NCI-H2171 treated with DMSO at 0.1 percent for 48 hours (cell line): Measurements from ENCODE around the gene BCAP31.
"Not testable (repeated sequence)": the region's sequence is repeated elsewhere in the genome, so short reads cannot be mapped to it uniquely, and the experiment has no call there.

Source experiments
- DNase-seq: peaks from one replicate; lab custom pipeline; 2025; lab: John Stamatoyannopoulos, UW

Gene BCAP31

GRCh38 chrX:153694687-153695270 lies 29.4 kb downstream of the BCAP31 start:
- no peak for DNase-seq

DNA sequence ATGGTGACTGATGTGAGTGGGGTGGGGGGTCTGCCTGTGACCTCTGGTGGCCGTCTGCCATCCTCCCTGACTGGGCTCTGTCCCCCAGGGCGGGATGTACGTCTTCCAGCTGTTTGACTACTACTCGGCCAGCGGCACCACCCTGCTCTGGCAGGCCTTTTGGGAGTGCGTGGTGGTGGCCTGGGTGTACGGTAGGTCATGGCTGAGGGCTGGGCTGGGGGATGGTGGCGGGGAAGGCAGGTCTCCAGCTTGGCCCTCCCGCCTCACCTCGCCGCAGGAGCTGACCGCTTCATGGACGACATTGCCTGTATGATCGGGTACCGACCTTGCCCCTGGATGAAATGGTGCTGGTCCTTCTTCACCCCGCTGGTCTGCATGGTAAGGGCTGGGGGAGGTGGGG lies 29.9 kb downstream of the BCAP31 start:
- DNase-seq: not testable (repeated sequence)

DNA sequence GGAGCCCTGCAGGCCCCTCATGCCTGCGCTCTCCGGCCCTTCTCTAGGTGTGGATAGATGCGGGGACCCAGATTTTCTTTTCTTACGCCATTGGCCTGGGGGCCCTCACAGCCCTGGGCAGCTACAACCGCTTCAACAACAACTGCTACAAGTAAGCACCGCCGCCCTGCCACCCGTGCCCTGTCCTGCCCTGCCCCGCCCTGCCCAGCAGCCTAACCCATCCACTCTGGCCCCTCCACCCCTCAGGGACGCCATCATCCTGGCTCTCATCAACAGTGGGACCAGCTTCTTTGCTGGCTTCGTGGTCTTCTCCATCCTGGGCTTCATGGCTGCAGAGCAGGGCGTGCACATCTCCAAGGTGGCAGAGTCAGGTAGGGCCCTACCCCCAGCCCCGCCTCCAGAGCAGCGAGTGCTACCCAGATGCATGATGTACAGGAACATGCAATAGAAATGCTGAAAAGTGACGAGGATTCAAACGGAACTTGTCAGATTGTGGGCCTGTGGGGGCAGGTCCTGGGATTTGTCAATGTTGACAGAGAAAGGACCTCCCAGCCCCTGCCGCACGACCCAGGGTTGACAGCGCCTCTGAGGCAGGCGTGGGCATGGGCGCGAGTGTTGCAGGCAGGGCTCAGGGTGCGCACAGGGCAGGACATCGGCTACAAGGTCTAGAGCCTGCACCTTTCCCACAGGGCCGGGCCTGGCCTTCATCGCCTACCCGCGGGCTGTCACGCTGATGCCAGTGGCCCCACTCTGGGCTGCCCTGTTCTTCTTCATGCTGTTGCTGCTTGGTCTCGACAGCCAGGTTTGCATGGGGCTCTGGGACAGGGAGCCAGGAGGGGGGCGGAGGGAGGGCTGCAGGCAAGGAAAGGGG lies 30.7 kb downstream of the BCAP31 start:
- no peak for DNase-seq

DNA sequence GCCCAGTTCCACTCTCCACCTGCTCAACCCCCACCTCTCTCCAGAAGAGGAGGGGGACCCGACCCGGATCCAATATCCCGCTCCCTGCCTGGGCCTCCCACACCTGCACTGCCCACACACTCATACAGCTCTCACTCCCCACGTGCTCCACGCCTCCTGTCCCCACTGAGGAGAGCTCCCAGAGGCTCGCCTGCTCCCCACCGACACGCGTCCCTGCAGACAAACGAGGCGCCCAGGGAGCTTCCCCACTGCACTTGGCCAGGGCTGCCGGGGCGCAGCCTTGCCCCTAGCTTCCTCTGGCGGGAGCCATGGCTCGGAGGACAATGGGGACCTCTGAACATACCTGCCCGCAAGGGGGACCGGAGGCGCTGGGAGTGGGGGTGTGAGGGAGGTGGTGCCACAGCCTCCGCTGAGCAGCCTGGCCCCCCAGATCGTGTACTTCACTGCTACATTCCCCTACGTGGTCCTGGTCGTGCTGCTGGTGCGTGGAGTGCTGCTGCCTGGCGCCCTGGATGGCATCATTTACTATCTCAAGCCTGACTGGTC lies 31.5 kb downstream of the BCAP31 start:
- peak; percentile 64 for DNase-seq

GRCh38 chrX:153692003-153692402 lies 32.2 kb downstream of the BCAP31 start:
- no peak for DNase-seq

- not testable (repeated sequence) for DNase-seq
Measured at GRCh38 chrX:153691032-153691827, 33.0 kb downstream of the BCAP31 start.

GRCh38 chrX:153690466-153690865 lies 33.7 kb downstream of the BCAP31 start:
- DNase-seq: no peak

- DNase-seq: no peak
Measured at GRCh38 chrX:153689654-153690465, 34.3 kb downstream of the BCAP31 start.

DNA sequence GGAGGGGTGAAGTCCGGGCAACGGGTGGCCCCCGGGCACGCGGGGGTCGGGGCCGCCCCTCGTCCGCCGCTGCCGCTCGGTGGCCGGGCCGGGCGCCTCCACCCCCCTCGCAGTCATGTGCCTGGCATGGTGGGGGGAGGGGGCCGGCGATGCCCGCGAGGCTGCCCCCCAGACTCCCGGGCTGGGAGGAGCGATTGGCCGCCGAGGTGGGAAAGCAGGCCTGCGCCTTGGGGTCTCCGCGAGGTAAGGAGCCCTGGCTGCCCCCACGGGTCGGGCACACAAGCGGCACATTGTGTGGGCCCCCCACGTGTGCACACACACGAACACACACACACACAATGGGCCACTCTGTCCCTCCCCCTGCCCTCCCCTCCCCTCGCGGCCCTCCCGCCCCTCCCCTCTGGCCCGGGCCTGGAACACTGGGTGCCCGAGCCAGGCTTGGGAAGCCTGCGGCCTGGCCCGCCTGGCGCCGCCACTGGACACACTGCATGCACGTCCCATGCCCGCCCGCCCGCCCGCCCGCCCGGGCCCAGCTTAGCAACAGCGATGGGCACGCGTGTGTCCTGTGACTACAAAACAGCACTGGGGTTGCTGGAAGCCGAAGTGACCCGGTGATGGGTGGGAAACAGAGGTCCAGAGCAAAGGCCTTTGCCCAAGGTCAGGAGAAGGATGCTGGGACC lies 35.1 kb downstream of the BCAP31 start:
- DNase-seq: no peak

- DNase-seq: no peak
Measured at GRCh38 chrX:153688506-153688905, 35.7 kb downstream of the BCAP31 start.

GRCh38 chrX:153688071-153688470 lies 36.1 kb downstream of the BCAP31 start:
- no peak for DNase-seq

GRCh38 chrX:153687121-153688039 lies 36.8 kb downstream of the BCAP31 start, which contains the start of gene SLC6A8:
Gene SLC6A8, plus strand, starts transcription at chrX:153687926. Its CDS starts 649 bp downstream, at chrX:153688575.
- DNase-seq: peak; percentile 50

- DNase-seq: no peak
Measured at GRCh38 chrX:153686711-153687110, 37.5 kb downstream of the BCAP31 start.

DNA sequence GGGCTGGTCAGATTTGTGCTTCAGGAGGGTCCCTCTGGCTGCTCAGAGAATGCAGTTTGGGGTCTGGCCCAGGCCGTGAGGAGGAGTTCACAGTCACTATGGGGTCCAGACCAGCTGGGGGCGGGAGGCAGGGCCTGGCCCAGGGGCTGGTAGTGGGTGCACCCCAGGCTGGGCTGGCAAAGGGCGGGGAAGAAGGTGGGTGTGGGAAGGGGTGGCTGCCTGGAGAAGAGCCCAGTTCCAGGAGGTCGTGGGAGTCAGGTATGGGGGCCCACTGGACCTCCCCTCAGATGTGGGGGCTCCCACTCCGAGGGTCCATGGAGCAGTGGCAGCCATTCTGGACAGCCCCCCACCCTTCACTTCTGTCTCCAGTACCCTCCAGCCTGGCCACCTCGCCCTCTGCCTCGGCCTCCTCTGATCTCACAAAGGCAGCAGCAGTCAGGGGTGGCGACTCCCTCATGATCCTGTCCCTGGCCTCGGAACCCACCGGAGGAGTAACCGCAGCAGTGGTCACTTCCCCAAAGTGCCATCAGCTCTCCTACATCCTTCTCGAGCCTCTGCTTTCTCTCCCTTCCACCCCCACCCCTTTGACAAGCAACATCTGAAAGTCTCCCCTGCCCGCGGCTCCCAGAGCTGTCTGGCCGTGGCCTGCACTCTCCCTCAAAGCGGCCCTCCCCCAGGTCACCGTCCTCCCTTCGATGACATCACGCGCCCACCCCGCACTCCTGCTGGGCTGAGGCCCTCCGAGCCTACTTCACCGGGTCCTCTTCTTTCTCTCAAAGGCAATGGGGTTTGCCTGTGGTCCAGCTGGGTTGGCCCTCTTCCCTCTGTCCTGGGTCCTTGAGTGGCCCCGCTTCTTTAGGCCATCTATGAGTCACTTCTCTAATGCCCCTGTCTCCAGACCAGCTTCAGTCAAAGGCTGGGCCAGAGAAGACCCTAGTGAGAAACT lies 38.2 kb downstream of the BCAP31 start:
- no peak for DNase-seq

- DNase-seq: no peak
Measured at GRCh38 chrX:153685156-153685536, 39.0 kb downstream of the BCAP31 start.

DNA sequence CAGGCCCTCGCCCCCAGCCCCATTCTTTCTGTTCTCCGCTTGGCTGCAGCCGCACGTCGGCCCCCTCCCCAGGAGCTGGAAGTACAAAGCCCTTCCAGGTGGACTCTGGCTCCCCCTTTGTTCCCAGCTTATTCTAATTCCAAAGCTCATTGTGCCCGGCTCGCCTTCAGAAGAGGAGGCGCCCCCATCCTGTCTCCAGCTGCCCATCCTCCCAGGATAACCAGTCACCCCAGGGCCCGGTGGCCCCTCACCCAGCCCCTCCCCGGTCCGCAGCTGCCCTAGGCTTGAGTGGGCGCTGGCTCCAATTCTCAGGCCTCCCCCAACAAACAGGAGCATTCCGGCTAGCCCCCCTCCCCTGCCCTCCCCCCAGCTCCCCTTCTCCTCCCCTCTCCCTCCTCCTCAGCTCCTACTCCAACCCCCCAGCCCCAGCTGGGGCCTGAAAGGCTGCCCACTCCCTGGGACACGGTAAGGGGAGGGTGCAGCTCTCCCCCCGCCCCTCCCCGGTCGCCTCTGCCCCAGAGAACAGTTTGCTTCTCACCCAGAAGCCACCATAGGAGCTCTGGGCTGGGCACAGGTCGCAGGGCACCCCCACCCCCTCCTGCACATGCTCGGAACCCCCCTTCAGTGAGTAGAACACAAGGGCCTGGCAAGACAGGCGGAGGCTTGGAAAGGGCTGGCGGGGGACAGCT lies 39.6 kb downstream of the BCAP31 start:
- no peak for DNase-seq

DNA sequence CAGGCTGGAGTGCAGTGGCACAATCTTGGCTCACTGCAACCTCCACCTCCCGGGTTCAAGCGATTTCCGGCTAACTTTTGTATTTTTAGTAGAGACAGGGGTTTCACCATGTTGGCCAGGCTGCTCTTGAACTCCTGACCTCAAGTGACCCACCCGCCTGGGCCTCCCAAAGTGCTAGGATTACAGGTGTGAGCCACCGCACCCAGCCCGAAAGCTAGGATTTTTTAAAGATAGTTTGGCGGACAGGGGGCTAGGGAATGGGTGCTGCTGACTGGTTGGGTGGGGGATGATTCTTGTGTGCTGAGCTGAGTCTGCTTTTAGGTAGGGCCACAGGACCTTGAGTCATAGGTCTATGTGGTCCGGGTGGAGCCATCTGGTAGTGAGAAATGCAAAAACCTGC lies 40.7 kb downstream of the BCAP31 start:
- not testable (repeated sequence) for DNase-seq

GRCh38 chrX:153681175-153681574 lies 43.0 kb downstream of the BCAP31 start:
- DNase-seq: no peak
